ENCODE data around the gene RNF38.

The RNF38 gene

GRCh38 chr9:36289836-36290435 is 110.1 kb downstream of the RNF38 start:
- Histone ChIP-seq H3K36me3 (no peaks in the 10 kb centered on the region), H3K27me3 (no peaks in the 10 kb centered on the region), H3K4me3 (ENCODE audit: low read depth, low read length) (no peak overlapping the region), H3K4me1 (no peaks in the 10 kb centered on the region), H3K9me3 (no peaks in the 10 kb centered on the region)
- DNase-seq = no peak
- TF ChIP-seq CTCF (IDR thresholded peaks at IDR 0.05; ENCODE audit: low read depth, low read length) = no peak

GRCh38 chr9:36288070-36288469 is 112.0 kb downstream of the RNF38 start:
- DNase-seq = no peak
- Histone ChIP-seq H3K9me3 (no peaks in the 10 kb centered on the region), H3K27me3 (no peaks in the 10 kb centered on the region), H3K4me3 (ENCODE audit: low read depth, low read length) (no peak overlapping the region), H3K36me3 (no peaks in the 10 kb centered on the region), H3K4me1 (no peaks in the 10 kb centered on the region)
- TF ChIP-seq CTCF (IDR thresholded peaks at IDR 0.05; ENCODE audit: low read depth, low read length) = no peak

All from BE2C (cell line).